Brain microvascular endothelial cell (primary cell): ENCODE measurements around the gene CD200.

ENCODE experiments used
- DNase-seq: peaks from one replicate; pipeline ENCODE4 v3.0.0-alpha.2; 2020
- H3K27ac ChIP-seq: fragments of 250-450 bp; sonication (Bioruptor Pico); 2 replicates; pipeline ENCODE4 v1.5.1; 2020; ENCODE audit warnings: mild to moderate bottlenecking, moderate library complexity
- H3K27me3 ChIP-seq: fragments of 250-450 bp; sonication (Bioruptor Pico); replicated peaks from 2 replicates; pipeline ENCODE4 v1.5.1; 2020; ENCODE audit warnings: mild to moderate bottlenecking
- H3K36me3 ChIP-seq: fragments of 250-450 bp; sonication (Bioruptor Pico); replicated peaks from 2 replicates; pipeline ENCODE4 v1.5.1; 2020; ENCODE audit warnings: mild to moderate bottlenecking
- H3K4me3 ChIP-seq: 2 replicates; pipeline ENCODE4 v1.5.1; 2011; ENCODE audit warnings: low read depth, mild to moderate bottlenecking, control low read depth, low read length, moderate library complexity
- in situ Hi-C: cut with HindIII; loops from 2 replicates; pipeline ENCODE4 v1.10.0; 2017; ENCODE audit warnings: low sequenced_read_pairs, low pct_ligation_motif_present
- TF ChIP-seq, protein P1 (sequence below): IDR thresholded peaks from 2 replicates; pipeline ENCODE4 v1.5.1; 2011; ENCODE audit warnings: low read depth, mild to moderate bottlenecking, moderate library complexity, low read length, control low read depth, inconsistent platforms; ENCODE audit errors: missing control alignments

Gene CD200

DNA sequence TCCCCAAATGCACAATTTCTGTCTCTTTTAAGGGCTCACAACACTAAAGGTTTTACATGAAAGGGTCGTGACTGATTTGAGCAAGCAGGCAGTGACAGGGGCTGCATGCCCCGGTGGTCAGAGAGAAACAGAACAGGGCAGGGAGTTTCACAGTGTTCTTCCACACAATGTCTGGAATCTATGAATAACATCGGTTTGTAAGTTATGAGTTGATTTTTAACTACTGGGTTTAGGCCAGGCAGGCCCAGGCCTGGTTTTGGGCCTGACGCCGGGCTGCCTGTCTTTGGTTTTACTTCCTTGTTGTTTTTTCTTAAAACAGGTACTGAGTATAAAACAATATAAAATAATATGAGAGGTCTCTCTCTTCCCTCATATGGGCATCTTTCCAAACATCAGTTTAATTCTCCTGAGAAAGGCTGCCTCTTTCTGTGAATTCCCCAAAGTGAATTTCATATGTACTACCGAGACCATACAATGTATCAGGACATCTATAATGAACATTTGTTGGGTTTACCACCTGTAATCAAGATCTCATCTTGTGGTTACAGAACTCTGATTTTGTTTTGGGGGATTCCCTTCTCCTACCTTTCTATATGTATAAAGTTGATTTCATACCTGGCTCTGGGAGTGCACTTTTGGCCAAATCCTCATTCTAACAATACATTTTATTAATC is 74.4 kb downstream of the CD200 start:
- H3K36me3 ChIP-seq = no peaks in the 10 kb centered on the region
- TF ChIP-seq, protein P1, sequence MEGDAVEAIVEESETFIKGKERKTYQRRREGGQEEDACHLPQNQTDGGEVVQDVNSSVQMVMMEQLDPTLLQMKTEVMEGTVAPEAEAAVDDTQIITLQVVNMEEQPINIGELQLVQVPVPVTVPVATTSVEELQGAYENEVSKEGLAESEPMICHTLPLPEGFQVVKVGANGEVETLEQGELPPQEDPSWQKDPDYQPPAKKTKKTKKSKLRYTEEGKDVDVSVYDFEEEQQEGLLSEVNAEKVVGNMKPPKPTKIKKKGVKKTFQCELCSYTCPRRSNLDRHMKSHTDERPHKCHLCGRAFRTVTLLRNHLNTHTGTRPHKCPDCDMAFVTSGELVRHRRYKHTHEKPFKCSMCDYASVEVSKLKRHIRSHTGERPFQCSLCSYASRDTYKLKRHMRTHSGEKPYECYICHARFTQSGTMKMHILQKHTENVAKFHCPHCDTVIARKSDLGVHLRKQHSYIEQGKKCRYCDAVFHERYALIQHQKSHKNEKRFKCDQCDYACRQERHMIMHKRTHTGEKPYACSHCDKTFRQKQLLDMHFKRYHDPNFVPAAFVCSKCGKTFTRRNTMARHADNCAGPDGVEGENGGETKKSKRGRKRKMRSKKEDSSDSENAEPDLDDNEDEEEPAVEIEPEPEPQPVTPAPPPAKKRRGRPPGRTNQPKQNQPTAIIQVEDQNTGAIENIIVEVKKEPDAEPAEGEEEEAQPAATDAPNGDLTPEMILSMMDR = no peak
- no peak overlapping the region for H3K27ac ChIP-seq
- in situ Hi-C loops = no loop called here
- no peaks in the 10 kb centered on the region for H3K27me3 ChIP-seq
- DNase-seq = no peak
- no peak overlapping the region for H3K4me3 ChIP-seq

DNA sequence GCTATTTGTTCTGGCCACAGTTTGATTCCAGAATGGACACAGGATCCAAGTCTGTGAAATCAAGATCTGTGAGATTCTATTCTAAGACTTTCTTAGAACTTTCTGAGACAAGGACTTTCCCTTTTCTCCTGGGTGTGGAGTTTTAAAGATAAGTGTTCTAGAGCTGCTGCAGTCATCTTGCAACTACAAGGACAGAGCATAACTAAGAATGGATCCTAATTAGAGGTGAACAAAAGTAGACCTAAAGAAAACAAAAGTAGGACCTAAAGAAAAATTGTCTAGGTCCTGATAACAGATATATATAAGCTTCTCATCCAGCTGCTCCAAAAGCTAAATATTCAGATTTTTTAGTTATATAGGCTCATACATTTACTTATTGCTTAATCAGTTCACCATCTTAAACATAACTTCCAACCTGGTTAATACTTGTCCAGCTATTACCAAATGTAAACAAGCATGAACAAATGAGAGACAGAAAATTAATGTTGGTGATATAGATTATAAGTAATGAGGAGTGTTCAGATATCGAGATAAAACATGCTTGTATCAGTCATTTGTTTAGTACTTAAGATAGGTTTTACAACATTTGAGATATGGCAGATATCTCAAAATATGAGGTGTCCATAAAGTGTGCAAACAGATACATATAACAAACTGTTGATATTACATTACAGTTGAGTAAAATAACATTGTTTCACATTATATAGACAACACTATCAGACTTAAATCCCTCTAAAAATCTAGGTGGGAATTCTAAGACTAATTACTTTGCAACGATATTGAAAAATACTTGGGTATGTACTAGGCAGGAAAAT is 75.1 kb downstream of the CD200 start:
- H3K36me3 ChIP-seq = no peaks in the 10 kb centered on the region
- H3K27ac ChIP-seq = no peak overlapping the region
- TF ChIP-seq, protein P1 = no peak
- in situ Hi-C loops = no loop called here
- DNase-seq = no peak
- H3K4me3 ChIP-seq = no peak overlapping the region
- H3K27me3 ChIP-seq = no peaks in the 10 kb centered on the region

DNA sequence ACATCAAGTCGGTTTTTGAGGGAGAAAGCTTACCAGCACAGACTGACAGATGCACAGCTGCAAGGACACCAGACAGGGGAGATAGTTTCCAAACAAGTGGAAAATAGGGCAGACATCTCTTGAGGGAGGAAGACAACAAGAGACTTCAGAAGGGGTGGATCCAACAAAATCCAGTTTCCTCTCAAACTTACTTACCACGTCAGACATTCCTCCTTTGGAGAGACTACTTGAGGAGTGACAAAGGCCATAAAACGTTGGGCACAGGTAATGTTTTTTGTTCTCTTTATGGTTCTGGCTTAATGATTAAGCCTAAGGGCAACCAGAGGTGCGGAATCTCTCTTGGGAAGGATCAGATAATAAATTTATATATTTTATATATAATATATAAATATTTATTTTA is 76.1 kb downstream of the CD200 start:
- no peaks in the 10 kb centered on the region for H3K27me3 ChIP-seq
- TF ChIP-seq, protein P1 = no peak
- in situ Hi-C loops = no loop called here
- no peak for DNase-seq
- no peak overlapping the region for H3K27ac ChIP-seq
- H3K4me3 ChIP-seq = no peak overlapping the region
- no peaks in the 10 kb centered on the region for H3K36me3 ChIP-seq

DNA sequence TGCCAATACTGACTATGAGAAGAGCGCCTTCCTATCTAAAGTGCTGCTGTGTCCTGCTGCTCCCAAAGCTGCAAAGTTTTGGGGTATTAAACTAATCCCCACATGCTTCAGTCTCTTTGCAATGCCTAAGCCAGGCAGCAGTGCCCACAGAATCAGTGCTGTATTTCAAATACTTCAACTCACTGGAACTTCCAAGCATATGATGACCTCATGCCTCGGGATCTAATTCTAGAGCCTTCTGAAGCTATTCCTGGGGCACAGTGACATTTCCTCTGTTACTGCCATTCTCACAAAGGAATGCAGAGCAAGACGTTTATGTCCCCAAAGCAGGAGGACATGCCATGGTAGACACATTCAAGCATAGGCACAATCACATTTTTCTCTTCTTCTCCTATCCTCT is 78.5 kb downstream of the CD200 start:
- DNase-seq = no peak
- no peak overlapping the region for H3K27ac ChIP-seq
- H3K27me3 ChIP-seq = no peaks in the 10 kb centered on the region
- H3K36me3 ChIP-seq = no peaks in the 10 kb centered on the region
- TF ChIP-seq, protein P1 = no peak
- in situ Hi-C loops = no loop called here
- no peak overlapping the region for H3K4me3 ChIP-seq
